K562 (cell line): ENCODE data around the gene USP7. TPM values are rescaled to one million over a fixed set of nuclear protein-coding genes. Genes with fewer than 3 reads are reported as not detected.

ENCODE experiments used
- BCOR ChIP-seq: fragments of 450-650 bp; IDR thresholded peaks from 2 replicates; pipeline ENCODE4 v1.6.1; 2016
- BRD9 ChIP-seq: fragments of 450-650 bp; IDR thresholded peaks from 2 replicates; pipeline ENCODE4 v1.6.1; 2018; ENCODE audit warnings: low read depth; ENCODE audit not compliant: partially characterized antibody
- C11orf30 ChIP-seq: fragments of 450-650 bp; IDR thresholded peaks from 2 replicates; pipeline ENCODE4 v1.6.1; 2016; ENCODE audit warnings: low read depth, mild to moderate bottlenecking
- HMG20B ChIP-seq: fragments of 250-450 bp; sonication (Bioruptor Pico); IDR thresholded peaks from 2 replicates; pipeline ENCODE4 v1.5.0; 2021; ENCODE audit warnings: mild to moderate bottlenecking
- HMGN3 ChIP-seq: IDR thresholded peaks from 2 replicates; pipeline ENCODE4 v1.6.1; 2011; ENCODE audit warnings: borderline replicate concordance, low read depth, mild to moderate bottlenecking, mixed read lengths, low read length; ENCODE audit not compliant: insufficient read length; ENCODE audit errors: extremely low read depth
- KDM1A ChIP-seq, 2 experiments: fragments of 450-650 bp; IDR thresholded peaks; 2 replicates each; pipeline ENCODE4 v1.6.1; 2016; ENCODE audit warnings: mild to moderate bottlenecking in 2 of 2
- KLF6 ChIP-seq: fragments of 250-450 bp; sonication (Bioruptor Pico); IDR thresholded peaks from 2 replicates; pipeline ENCODE4 v1.4.0; 2020; ENCODE audit warnings: mild to moderate bottlenecking, moderate library complexity, borderline replicate concordance
- MAFK ChIP-seq: IDR thresholded peaks from 2 replicates; pipeline ENCODE4 v1.6.1; 2011; ENCODE audit warnings: low read length, improper control_type of control experiment
- TAF1 ChIP-seq: IDR thresholded peaks from 2 replicates; pipeline ENCODE4 v1.6.1; 2011; ENCODE audit warnings: mild to moderate bottlenecking, low read length, moderate library complexity; ENCODE audit not compliant: insufficient read depth, control insufficient read depth, severe bottlenecking; ENCODE audit errors: extremely low read depth
- ZNF3 ChIP-seq: fragments of 250-450 bp; sonication (Bioruptor Pico); IDR thresholded peaks from 2 replicates; pipeline ENCODE4 v1.5.0; 2021; ENCODE audit warnings: mild to moderate bottlenecking, moderate library complexity
- ZNF316 ChIP-seq: fragments of 450-650 bp; IDR thresholded peaks from 2 replicates; pipeline ENCODE4 v1.6.1; 2016
- ZNF586 ChIP-seq: fragments of 450-650 bp; formaldehyde crosslinking; conservative IDR thresholded peaks from 2 replicates; pipeline ENCODE4 v1.4.0; 2020; ENCODE audit warnings: mild to moderate bottlenecking, moderate library complexity
- polyA plus RNA-seq, 8 experiments: library from polyadenylated mRNA; depleted of rRNA in 4 of 8; stranded (reverse) in 5 of 8; unstranded in 3 of 8; fragments of >200 nt; fragmentation: Nextera tagmentation in 2 of 8; fragmentation: Illumina TruSeq in 1 of 8; extraction: Ambion mirVana in 2 of 8; extraction: Trizol in 1 of 8; gene quantifications; 2 replicates each; pipeline versions ENCODE4 v1.2.1 to v1.2.3, GENCODE V29; 2011 to 2014; ENCODE audit warnings: inconsistent platforms in 1 of 8, missing spikeins in 1 of 8
- total RNA-seq, 7 experiments: library from RNA; depleted of rRNA in 6 of 7; stranded (reverse); fragments of >200 nt in 6 of 7; fragmentation: Illumina TruSeq in 2 of 7; extraction: Trizol in 2 of 7; gene quantifications; 2 replicates each; pipeline versions ENCODE4 v1.2.1 to v1.2.3, GENCODE V29; 2011 to 2021; ENCODE audit warnings: low replicate concordance in 1 of 7
- TF ChIP-seq, protein P1 (sequence below): fragments of 250-450 bp; sonication (Bioruptor Pico); IDR thresholded peaks from 2 replicates; pipeline ENCODE4 v1.5.0; 2021; ENCODE audit warnings: mild to moderate bottlenecking, moderate library complexity

USP7 gene
- total and polyA plus RNA-seq, 9 of the 15 experiments (the other 6 are each of a cell fraction or from before 2014, with no cell fraction given) = 17.1 to 145 (median 57.9) TPM

DNA sequence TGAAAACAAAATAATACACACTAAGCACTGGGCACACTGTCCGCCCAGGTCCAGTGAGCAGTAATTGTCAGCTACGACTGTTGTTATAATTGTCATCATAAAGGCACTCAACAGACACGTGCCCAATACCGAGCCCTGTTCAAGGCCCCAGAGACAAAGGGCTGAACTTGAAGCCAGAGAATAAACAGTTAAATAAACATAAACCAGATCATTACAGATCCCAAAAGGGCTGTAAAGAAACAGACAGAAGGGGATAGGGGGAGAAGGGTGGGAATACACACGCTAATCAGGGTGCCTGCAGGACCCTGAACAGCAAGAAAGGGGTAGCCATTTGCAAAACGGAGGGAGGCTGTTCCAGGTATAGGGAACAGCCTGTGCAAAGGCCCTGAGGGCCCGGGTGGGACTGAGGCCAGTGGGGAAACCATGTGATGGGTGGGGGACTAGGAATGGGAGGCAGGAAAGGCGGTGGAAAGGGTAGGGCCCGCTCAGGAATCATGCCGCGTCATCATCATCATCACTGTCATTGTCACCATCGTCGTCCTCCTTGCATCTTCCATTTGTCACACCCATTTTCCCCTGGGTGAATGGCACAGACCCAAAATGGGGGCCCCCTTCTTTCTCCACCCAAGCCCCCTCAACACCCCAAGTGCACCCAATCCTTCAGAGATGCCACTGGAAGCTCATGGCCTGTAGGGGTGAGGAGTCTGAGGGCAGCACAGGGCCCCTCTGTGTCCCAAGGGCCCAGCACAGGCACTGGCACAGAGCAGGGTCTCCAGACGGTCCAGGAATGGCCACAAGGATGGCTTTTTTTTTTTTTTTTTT, 101.2 kb downstream of the USP7 start (continued):
- TF ChIP-seq KDM1A (IDR thresholded peaks at IDR 0.05) (0 out of 4 replicates have a peak, but pooled peaks of 1 of the 2 experiments have one; percentile 2), HMG20B (CRISPR knock-in tag) (no peak), C11orf30 (peak; percentile 65), TAF1 (no peak), BCOR (0 out of 2 replicates have a peak, but pooled peaks have one; percentile 1), MAFK (0 out of 2 replicates have a peak, but pooled peaks have one; percentile 12), ZNF3 (CRISPR knock-in tag) (peak; percentile 69; the same call in 1 of the 2 replicates), ZNF586 (CRISPR knock-in tag) (no peak), HMGN3 (no peak), KLF6 (CRISPR knock-in tag) (no peak), BRD9 (no peak), ZNF316 (peak; percentile 71)
- TF ChIP-seq, protein P1, sequence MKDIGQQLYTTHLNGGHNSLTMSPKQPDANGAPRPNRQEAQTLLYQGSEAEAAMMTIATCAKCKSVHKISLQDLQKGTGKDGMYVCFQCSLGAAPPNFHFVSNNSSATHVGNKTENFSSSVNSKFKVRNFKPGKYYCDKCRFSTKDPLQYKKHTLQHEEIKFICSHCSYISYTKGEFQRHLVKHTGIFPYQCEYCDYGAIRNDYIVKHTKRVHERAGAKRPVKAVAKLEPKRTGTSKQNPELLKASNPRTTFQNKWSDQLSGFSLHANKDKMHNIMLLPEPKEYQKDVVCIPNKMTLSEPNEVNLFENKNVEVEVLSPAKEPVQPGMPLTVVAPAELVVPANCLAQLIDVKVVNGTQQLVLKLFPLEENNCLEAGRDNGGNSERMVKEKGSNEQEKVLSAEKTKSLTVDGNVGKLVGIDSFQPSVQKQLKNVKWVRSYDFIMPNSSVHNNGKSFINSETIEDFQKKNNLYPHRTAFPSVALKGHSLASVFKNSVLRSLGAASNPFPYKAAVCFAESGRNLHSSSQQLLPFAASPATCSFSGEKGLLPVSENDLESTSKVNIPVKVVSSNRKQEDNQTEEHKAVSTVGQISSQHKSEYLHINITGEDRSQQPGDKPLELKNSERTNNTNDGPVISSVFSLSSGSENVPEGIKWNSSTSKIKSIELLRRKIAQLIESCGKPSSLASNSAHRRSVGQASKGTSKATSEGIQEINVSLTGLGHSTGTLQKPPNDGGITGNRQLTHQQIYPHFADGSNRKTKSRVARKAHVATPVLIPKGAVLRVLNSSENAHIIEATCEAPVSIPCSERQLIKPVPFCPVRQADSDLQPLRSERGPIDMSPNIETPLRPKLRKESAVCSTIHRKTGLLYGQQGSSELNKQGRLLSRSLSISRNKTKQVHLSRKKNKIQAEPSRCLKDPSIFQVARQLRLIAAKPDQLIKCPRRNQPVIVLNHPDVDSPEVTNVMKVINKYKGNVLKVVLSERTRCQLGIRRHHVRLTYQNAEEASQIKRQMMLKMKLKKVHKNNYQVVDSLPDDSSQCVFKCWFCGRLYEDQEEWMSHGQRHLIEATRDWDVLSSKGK (CRISPR knock-in tag) = no peak
- TF ChIP-seq, all 486 proteins: peak for 13
